HEK293 (cell line): ENCODE results near the gene DLK1.

Source experiments
- CTCF ChIP-seq: fragments of 450-650 bp; formaldehyde crosslinking; IDR thresholded peaks from 2 replicates; pipeline ENCODE4 v1.5.1; 2016; ENCODE audit warnings: missing biosample characterization, missing genetic modification characterization
- HOXA7 ChIP-seq: sonication (generic); formaldehyde crosslinking; IDR thresholded peaks from 2 replicates; pipeline ENCODE4 v1.8.1; 2022; ENCODE audit warnings: missing genetic modification reagents, borderline replicate concordance
- KLF16 ChIP-seq: fragments of 450-650 bp; formaldehyde crosslinking; IDR thresholded peaks from 2 replicates; pipeline ENCODE4 v1.5.1; 2017; ENCODE audit warnings: missing biosample characterization, missing genetic modification characterization
- ZFP3 ChIP-seq: fragments of 450-650 bp; formaldehyde crosslinking; IDR thresholded peaks from 2 replicates; pipeline ENCODE4 v1.5.1; 2016; ENCODE audit warnings: low read depth, missing biosample characterization, missing genetic modification characterization
- ZNF18 ChIP-seq: fragments of 450-650 bp; formaldehyde crosslinking; IDR thresholded peaks from 2 replicates; pipeline ENCODE4 v1.5.1; 2016; ENCODE audit warnings: missing biosample characterization, missing genetic modification characterization
- ZNF513 ChIP-seq: fragments of 450-650 bp; IDR thresholded peaks from 2 replicates; pipeline ENCODE4 v1.5.1; 2018; ENCODE audit warnings: missing biosample characterization, missing genetic modification characterization
- ZSCAN16 ChIP-seq: fragments of 450-650 bp; formaldehyde crosslinking; IDR thresholded peaks from 2 replicates; pipeline ENCODE4 v1.5.1; 2016; ENCODE audit warnings: missing biosample characterization, missing genetic modification characterization
- TF ChIP-seq, protein P1 (sequence below): sonication (generic); formaldehyde crosslinking; IDR thresholded peaks from 2 replicates; pipeline ENCODE4 v1.8.1; 2022; ENCODE audit warnings: mild to moderate bottlenecking, moderate library complexity, missing genetic modification reagents

DNA sequence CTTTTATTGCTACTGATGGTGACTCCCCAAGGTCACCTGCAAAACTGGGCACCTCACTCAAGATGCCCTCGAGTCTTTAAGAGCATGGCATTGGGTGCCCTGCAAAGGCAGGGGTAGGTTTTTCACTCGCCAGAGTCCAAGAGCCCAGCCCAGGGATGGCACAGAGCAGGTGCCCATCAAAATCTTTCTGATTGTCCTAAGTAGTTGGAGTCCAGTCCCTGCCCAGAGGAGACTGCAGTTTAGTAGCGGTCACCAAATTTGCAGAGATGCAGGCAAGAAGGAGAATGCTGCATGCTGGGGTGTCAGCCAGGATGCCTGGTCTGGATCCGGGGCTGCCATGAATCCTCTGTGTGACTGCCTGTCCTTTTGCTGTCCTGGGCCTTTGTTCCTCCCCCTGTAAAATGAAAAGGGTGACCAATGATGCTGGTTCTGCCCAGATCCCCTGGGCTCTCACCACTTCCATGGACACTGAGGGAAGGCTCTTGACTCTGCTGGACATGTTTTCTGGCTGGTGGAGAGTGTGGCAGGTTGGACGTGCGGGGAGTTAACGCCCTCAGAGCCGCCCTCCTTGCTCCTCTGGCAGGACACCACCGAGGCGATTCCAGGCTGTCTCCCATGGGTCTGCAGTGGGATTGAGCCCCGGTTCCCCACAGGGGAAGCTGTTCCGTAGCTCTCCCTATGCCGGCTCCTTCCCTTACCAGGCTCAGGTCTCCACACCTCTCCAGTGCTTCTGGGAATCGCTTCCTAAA, 41.3 kb downstream of the DLK1 start:
- TF ChIP-seq CTCF (tag by site-specific recombination), result no peak
- no peak for TF ChIP-seq ZNF513 (tag by site-specific recombination)
- TF ChIP-seq HOXA7, result no peak
- TF ChIP-seq KLF16, result no peak
- TF ChIP-seq, protein P1, sequence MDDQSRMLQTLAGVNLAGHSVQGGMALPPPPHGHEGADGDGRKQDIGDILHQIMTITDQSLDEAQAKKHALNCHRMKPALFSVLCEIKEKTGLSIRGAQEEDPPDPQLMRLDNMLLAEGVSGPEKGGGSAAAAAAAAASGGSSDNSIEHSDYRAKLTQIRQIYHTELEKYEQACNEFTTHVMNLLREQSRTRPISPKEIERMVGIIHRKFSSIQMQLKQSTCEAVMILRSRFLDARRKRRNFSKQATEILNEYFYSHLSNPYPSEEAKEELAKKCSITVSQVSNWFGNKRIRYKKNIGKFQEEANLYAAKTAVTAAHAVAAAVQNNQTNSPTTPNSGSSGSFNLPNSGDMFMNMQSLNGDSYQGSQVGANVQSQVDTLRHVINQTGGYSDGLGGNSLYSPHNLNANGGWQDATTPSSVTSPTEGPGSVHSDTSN (CRISPR knock-in tag), result no peak
- no peak for TF ChIP-seq ZSCAN16 (tag by site-specific recombination)
- TF ChIP-seq ZNF18, result no peak
- TF ChIP-seq ZFP3 (tag by site-specific recombination), result no peak
